Activated CD4-positive, CD25-positive, alpha-beta regulatory T cell treated with anti-CD3 and anti-CD28 coated beads, Interleukin-2, amount 50 U/mL, for 72 hours (primary cell): Measurements from ENCODE around the gene FOXI2.
A peak's percentile ranks its signal among the peaks of the same experiment; 100 is the strongest.

Source experiments
- DNase-seq: peaks from one replicate; pipeline ENCODE4 v3.0.0; 2021

Gene FOXI2

DNA sequence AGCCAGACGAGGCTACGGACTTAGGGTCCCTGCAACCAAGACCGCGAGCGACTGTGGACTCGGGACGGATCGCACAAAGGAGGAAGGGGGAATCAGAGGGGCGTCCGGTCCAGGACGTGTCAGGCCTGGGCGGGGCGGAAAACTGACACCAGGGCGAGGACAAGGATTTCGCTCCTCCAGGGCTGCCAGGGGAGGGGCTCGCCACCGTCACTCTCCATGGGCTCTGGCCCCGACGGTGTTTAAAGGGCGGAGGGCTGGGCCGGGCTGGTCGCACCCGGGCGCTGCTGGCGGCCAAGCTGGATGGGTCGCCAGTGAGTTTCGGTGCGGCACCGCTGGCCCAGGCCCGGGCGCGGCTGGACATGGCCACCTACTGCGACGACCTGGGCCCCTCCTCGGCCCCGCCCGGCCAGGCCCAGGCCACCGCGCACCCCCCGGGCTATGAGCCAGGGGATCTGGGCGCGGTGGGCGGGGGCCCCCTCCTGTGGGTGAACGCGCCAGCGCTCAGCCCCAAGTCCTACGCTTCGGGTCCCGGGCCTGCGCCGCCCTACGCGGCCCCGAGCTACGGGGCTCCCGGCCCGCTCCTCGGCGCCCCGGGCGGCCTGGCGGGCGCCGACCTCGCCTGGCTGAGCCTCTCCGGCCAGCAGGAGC lies at the start of gene FOXI2:
Gene FOXI2 (plus strand): TSS at position 271 of the 648 bp plus-strand sequence. CDS start 89 bp downstream, at position 360.
- DNase-seq, result no peak

DNA sequence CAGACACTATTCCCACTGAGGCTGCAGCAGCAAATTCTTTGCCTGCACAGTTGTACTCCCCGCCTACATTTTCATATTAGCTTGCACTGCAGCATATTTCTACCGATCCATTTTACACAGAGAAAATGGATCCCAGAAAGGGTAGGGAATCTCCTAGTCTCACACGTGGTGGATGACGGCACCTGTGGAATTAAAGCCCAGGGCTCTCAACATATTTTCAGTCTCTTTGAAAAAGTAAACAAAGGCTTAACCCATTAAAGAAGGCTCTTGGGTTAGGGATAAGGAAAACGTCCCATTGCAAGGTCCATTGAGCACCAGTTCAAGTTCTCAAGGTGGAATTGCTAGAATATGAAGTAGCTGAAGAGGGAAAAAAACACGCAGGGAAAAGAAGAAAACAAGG lies 49.4 kb upstream of the FOXI2 start:
- no peak for DNase-seq

DNA sequence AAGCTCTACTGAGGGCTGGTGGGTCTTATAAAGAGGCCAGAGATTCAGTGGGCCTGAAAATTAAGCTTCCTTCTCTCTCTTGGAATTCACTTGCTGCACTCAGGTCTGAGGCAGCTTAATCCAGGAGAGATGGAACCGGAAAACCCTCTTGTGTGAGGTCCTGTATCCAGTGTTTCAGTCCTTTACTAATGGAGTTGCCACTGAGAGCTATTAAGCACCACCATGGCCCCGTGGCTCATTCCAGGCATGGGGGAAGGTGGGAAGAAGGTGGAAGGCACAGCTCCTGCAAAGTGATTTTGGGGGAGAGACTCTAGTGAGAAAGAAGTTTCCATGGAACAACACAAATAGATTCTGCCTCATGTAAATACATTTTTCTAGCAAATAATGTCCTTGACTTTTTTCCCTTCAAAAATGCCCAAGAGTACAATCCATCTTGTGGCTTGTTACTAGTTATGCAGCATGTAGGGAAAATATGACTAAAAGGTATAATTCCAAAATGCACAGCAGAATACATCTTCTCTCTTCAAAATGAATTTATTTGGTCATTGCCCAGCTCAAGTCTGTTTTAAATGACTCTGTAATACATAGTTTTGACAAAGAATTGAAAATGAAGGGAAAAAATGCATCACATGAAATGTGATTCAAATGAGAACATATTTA lies 46.7 kb upstream of the FOXI2 start:
- no peak for DNase-seq

DNA sequence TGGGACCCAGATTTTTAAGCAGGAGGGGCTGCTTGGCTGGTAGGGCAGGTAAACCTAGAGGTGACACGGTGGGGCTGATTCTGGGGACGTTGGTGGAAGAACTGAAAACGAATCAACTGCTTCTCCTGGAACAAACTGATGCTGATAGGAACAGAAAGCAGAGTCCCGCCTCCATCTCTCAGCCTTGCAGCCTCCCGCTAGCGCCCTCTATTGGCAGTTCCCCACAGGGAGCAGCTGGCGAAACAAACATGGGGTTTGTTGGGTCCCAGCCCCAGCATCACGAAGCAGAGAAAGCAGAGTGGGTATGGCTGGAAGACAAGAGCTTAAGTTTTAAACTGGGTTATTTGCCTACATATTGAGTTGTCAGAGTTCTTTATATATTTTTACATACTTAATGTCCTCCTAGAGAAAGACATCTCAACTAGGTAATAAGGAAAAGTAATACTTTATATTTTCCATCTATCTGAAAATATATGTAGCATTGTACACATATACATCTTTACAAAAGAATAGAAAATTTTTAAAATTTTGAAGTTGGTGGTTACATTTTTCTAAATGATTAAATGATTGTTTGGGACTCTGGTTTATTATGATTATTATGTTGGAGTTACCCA lies 42.3 kb upstream of the FOXI2 start:
- peak; percentile 40 for DNase-seq

DNA sequence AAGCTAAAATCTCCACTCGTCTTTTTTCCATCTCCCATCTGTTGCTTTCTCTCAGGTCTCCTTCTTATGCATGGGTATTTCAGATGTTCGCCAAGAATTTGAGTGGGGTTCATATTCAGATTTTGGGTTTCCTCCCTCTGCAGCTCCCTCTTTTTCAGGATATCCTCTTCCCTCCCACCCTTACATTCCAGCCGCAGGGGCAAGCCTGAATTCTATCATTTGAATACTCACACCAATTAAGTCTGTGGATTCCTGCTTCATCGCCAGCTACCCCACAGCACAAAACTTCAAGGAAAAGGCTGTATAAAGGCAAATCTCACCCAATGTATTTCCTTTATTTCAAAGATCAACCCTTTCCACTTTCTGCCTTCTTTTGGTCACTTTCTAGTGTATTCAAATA lies 41.6 kb upstream of the FOXI2 start:
- DNase-seq, result no peak

DNA sequence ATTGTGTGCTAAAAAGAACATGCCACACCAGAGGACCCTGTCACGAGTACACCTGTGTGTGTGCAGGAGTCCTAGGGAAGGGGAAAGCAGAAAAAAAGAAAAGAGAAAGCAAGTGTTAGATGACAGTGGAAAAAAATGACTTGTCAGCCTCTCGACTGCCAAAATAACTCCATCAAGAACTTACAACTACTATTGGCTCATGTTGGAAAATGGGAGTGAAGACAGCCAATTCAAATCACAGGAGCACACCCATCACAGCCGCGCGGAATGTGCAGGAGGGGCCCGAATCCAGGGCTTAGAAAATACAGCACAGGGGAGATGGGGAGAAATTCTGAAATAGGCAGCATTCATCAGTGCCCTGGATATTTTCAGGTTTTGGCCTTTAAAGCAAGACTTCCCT lies 38.1 kb upstream of the FOXI2 start:
- DNase-seq, result no peak

DNA sequence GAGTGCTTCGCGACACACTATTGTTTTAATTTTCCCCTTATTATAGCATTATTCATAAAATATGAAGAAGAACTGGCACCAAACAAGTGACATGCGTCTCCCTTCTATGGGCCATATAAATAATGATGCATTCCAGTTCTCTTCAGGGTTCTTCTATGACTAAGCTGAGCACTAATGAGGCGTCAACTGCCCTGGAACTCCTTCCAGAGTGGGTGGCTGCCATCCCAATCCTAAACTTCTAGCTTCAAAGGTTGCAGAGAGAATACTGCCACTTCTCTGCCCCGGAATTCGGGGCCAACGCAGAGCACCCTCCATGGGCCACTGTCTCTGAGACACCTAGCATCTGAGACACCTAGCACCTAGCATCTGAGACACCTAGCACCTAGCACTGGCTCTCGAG lies 37.7 kb upstream of the FOXI2 start:
- DNase-seq, result no peak

DNA sequence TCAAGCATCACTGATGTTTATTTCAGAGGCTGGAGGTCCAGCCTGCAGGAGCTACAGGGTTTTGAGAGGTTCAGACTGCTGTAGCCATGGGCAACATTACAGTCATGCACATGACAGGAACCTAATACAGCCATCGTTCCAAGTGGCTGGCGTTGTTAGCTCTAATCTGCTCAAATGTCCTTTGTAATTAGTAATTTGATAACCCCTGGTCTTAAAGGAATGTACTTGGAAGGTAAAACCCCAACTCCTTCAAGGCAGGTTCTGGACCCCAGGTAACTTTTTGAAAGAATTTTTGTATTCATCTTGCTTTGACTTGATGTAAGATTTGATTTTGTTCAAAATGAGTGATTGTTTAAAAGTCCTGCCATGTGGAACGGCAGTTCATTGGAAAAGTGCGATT lies 34.7 kb upstream of the FOXI2 start:
- no peak for DNase-seq

DNA sequence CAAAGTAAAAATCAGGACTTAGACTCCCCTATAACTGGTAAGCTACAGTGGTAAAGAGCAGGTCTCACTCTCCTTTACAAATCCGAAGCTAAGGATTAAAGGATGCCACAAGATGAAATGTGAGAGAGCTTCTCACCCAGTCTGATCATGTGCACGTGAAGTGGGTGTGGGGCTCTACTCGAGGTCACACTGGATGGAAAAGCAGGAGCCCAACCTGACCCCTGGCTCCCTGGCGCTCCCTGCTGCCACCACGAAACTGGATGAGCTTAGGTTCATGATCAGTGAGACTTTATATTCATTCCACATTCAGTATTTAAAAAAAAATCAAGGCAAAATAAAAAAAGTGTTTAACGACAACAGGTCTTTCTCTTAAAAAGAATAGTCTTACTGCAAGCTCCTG lies 21.7 kb upstream of the FOXI2 start:
- no peak for DNase-seq

DNA sequence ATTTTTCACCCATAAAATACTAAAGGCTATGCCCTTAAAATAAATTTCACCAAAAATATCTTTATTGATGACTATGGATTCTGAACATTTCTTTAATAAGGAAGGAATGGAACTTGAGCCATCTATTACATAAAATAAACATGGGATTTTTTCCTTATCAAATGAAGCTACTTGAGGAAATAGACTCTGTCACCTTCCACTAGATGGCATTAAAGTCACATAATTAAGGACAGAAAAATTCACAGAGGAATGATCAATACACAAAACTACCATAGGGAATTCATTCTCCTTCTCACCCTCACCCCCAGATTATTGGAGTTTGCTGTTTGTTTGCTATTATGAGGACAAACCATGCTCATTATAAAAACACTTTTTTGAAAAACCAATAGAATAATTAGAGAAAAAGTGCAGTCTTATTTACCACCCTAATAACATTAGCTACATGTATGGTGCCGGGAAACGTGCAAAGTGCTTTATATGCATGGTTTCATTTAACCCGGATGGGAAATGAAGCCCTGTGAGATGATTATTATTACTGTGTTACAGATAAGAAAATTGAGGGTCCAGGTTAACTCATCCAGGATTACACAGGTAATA lies 21.1 kb upstream of the FOXI2 start:
- DNase-seq, result no peak

DNA sequence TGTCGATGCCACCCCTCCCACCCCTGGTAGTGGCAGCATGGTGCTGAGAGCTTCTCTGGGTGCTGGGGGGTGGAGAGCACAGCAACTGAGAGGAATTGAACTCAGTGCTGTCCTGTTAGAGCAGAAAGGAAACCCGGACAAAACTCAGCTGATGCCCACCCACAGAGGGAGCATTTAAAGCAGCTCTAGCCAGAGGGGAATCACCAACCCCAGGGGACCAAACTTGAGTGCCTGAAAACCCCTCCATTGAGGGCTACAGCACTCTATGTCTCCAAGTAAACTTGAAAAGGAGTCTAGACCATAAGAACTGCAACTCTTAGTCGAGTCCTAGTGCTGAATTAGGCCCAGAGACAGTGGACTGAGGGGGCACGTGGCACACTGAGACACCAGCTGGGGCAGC lies 16.8 kb upstream of the FOXI2 start:
- no peak for DNase-seq

DNA sequence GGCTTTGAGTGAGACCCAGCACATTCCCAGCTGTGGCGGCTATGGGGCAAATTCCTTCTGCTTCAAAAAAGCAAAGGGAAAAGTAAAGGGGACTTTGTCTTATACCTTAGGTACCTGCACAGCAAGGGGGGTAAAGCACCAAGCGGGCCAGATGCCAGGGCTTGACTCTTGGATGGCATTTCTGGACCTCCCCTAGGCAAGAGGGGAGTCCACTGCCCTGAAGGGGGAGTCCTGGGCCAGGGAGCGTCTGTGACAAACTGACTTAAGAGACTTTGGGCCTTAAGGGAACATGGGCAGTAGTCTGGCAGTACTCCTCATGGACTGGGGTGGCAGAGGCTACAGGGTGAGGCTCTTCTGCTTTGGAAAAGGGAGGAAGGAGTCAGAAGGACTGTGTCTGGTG lies 16.1 kb upstream of the FOXI2 start:
- DNase-seq, result no peak

DNA sequence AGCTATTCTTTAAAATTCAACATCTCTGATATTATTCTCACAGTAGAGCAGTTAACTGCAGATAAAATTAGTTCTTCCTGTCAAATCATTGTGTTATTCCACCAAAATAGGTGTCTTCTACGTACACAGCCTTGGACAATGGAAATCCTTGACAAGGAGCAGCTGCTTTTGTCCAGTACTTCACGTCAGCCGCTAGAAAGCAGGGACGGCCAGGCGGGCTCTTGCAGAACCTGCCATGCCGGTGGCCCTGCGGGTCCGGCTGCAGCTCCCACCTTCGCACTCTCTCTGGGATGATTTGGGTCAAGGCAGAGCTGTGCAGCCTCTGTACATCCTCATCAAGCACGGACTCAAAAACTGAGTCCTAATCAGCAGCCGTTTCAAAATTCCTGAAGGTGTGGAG lies 2.2 kb upstream of the FOXI2 start:
- DNase-seq, result no peak

DNA sequence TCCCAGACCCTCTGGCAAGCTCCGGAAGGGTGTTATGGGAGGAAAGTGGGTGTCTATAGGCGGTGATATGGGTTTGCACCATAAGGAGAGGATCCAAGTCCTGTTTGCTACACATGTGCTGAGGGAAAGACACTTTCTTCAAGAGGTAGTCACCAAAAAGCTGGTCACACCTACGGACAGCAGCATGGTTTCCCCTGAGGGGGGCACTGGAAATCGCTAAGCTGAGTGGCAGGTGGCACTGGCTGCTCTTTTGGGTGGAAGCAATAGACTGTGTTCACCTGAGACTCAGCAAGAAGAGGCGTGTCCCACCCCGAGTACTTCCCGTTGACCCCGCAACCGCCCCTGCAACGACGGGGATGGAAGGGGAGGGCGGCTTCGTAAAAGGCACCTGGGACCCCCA lies 1.8 kb upstream of the FOXI2 start:
- DNase-seq, result no peak

DNA sequence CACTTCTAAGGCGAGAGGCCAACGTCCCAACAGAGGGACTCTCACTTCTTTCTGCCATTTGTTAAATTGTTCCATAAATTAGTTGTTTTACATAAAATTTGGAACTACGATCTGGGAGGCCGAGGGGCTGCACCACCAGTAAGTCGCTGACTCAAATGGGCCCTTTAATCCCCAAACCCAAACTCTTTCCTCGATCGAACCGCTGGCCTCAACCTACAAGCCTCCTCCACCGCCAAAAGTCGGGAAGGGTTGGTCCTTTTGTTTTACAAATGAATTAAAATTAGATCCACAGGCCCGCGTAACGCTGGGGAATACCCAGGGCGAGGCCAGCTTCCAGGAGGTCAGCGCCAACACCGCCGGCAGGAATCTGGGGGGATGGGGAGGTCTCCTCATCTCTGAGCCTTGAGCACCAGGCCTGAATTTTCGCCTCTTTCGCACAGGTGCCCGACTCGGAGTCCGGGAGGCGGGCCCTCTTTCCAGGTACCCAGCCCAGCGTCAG lies 1.2 kb upstream of the FOXI2 start:
- no peak for DNase-seq

DNA sequence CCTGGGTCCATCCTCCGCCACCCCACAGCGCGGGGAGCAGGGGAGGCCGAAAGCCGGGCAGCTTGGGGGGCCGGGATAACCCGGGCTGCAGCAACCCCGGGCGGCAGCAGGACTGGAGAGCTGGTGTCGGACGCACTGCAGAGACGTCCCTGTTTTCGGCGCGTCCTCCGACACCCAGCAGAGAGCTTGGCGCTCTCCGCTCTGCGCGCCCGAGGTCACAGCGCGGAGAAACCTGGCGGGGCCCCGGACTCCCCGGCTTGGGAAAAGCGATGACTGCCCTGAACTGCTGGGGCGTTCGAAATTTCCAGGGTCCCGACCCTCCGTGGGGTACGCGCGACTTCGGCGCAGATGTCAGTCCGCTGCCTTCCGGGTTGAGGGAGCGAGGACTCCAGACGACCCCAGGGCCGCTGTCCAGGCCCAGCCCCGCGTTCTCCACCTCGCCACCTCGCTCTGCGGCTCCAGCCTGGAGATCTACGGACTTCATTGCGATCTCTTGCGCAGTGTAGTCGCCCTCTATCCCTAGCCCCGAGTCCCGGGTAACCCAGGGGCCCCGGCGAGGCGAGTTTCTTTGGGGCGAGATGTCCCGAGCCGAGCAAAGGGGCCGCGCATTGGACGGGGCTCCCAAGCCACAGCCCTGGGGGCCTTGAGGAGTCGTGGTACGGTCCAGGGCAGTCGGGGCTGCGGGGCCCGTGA lies 617 bp upstream of the FOXI2 start:
- no peak for DNase-seq

DNA sequence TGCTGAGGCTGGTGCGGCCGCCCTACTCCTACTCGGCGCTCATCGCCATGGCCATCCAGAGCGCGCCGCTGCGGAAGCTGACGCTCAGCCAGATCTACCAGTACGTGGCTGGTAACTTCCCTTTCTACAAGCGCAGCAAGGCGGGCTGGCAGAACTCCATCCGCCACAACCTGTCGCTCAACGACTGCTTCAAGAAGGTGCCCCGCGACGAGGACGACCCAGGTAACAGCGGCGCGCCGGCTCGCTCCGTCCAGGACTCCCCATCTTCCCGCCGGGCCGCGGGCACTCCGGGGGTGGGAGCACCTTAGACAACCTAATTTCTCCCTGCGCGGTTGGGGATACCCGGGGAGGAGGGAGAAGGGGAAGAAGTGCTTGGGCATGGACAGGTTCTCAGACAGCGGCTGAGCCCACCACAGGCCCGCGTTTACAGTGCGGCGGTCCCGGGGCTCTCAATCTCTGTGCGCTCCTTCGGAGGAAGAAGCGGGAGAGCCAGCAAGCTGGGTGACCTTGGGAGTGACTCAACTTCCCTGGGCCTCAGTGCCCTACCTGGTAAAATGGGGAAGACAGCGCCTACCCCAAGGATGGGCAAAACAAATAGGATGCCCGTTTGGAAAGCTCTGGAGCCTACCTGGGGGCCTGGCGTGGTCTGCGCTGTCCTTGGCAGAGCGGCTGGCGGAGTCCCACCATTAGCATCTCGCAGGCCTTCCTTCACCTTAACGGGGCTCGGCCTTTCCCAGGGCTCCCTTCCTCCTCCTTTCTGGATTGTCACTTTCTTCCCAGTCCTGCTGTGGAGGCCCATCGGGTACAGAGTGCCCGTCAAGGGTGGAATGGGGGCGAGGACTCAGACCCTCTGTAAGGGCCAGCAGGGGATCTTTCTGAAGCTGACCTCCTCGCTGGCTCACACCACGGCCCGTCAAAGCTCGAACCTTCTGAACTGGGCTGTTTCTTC lies 852 bp downstream of the FOXI2 start:
- DNase-seq, result no peak

DNA sequence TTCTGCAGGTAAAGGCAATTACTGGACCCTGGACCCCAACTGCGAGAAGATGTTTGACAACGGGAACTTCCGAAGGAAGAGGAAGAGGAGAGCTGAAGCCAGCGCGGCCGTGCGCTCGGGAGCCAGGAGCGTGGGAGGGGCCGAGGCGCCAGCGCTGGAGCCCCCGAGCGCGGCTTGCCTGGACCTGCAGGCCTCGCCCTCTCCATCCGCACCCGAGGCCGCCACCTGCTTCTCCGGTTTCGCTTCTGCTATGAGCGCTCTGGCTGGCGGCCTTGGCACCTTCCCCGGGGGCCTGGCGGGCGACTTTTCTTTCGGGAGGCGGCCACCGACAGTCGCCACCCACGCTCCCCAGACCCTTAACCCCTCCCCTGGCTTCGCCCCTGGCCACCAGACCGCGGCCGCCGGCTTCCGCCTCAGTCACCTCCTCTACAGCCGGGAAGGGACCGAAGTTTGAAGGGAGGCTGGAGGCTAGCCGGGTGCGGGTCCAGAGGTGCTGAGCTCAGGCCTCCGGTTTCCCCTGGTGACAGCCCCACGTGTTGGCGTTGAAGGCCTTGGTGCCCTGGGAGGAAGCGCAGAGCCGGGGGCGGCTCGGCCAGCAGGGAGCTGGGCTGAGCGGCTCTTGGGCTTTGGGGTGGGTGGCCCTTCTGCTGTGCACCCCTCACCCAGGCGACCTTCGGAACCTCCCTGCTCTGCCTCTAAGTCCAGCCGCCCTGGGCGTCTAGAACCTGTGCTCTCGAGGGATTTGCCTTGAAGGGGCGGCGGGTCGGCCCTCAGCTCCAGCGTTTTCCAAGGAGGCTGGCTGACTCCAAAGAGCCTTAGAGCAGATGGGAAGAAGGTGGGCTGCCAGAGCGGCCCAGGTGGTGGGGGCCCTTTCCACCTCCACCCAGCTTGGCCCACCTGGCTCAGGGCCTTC lies 1.8 kb downstream of the FOXI2 start:
- DNase-seq, result no peak

DNA sequence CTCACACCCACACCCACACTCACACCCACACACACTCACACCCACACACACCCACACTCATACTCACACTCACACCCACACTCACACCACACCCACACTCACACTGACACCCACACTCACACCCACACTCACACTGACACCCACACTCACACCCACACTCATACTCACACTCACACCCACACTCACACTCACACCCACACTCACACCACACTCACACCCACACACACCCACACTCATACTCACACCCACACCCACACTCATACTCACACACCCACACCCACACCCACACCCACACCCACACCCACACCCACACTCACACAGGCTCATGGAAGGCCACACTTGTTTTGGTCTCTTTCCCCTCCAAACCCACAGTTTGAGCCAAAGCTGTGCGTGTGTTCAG lies 2.9 kb downstream of the FOXI2 start:
- DNase-seq, result no peak

DNA sequence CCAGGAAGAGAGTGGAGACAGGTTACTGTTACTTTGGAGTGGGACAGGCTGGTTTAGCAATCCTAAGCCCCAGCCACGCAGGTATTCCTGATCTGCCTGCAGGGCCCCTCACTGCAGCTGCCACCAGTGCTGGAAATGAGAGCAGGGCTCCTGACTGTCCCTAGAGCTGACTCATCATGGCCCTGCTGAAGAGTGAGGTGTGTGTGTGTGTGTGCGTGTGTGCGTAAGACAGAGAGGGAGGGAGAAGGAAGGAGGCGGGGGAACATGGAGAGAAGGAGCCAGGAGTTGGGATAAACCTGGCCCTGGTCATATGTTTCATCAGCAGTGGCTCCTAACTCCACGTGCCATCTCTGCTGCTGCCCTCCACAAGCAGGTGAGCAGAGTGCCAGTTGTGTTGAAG lies 3.6 kb downstream of the FOXI2 start:
- DNase-seq, result no peak

DNA sequence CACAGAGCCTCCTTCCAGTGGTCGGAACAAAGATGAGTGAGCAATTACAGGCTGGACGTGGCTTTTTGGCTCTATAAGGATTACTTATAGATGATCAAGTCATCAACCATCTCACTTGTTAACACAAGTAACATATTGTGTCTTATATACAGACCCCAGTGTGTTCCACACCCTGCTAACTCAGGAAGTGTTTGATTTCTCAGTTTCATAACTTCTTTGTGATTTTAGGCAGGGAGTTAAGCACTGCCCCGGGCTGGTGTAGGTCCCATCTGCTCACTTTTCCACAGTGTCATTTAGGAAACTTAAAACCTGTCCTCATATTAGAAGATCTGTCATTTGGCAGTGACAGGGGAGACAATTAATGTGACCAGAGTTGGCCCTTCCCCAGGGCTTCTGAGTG lies 6.2 kb downstream of the FOXI2 start:
- no peak for DNase-seq
